Stimulated activated CD4-positive, alpha-beta T cell treated with anti-CD3 and anti-CD28 coated beads, Interleukin-1b, Interleukin-23, amount 100 ng/mL, for 48 hours (primary cell): ENCODE measurements around the gene PAX3.

Experiments used
- DNase-seq: peaks from one replicate; pipeline ENCODE4 v3.0.0-alpha.2; 2020

Gene PAX3

DNA sequence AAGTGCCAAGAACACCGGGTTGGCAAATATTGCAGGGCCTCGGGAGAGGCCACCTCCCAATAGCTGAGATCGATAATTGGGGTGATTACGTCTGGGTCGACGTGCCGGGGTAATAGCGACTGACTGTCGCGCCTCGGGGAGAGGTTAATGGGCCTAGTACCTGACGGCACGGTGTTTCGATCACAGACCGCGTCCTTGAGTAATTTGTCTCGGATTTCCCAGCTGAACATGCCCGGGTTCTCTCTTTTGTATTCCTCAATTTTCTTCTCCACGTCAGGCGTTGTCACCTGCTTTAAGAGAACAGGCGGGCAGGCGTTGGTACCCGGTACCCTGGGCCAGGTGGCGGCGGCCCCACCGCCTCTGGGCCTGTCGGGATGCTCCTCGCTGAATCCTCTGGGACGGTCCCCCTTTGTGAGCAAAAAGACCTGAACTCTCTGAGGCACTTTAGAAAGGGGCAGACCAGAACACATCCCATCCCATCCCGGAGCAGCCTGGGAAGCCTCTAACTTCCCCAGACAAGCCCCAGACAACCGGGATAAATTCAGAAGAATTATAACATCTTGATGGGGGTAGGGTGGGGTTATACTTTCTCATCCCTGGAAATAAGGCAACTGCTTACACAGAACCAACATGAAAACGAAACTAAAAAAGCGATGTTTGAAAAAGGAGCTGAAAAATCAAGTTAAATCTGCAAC lies 3.3 kb downstream of the PAX3 start:
- DNase-seq, result no peak

DNA sequence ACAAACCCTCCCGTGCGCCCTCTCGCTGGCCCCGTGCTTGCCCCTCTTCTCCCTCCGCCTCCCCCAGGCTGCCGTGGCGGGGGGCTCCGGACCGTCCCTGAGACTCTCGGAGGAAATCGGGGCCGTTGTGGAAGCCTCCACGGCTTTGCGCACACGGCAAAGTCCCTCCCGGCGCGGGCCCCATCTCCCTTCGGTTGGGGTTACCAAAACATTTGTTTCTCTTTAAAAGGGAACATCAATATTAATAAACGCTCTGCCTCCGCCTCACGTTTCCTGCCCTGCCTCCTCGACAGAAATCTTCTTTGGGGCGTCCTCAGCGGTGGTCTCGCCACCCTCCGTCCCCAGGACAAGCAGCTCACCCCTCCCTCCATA lies 3.8 kb downstream of the PAX3 start:
- DNase-seq, result no peak

DNA sequence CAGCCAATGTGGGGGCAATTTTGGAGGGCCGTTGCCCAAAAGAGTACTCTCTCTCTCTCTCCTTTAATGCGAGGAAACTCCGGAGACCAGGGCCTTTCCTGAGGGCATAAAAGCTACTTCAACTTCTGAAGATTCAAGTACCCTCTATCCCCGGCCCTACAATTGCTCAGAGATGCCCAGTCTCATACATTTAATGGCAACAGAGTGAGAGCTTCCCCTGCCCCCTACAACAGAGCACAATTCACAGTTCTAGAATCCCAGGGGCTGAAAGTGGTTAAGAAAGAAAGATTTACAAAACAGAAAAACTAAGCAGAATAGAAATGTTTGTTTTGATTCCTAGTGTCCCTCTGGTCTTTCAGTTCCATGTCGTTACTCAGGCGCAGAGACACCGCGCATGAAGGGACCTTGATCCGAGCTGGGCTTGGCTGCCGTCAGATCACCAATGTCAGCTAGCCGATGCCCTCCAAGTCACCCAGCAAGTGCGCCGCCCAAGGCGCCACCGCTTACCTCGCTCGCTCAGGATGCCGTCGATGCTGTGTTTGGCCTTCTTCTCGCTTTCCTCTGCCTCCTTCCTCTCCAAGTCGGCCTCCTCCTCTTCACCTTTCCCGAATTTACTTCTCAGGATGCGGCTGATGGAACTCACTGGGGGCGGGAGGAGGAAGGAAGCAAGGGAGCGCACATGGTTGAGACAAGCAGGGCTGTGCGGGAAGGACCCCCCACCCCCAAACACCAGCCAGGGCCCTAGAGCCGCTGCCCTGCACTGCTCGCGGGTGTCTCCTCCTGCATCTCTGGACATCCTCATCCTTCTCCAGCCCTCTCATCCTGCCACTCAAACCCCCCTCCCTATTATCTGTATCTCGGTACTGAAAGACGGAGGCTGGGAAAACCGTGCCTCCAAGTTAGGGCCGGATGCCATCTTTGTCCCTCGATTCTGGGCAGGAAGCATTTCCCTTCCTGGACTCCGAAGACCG lies 4.9 kb downstream of the PAX3 start:
- DNase-seq, result no peak

DNA sequence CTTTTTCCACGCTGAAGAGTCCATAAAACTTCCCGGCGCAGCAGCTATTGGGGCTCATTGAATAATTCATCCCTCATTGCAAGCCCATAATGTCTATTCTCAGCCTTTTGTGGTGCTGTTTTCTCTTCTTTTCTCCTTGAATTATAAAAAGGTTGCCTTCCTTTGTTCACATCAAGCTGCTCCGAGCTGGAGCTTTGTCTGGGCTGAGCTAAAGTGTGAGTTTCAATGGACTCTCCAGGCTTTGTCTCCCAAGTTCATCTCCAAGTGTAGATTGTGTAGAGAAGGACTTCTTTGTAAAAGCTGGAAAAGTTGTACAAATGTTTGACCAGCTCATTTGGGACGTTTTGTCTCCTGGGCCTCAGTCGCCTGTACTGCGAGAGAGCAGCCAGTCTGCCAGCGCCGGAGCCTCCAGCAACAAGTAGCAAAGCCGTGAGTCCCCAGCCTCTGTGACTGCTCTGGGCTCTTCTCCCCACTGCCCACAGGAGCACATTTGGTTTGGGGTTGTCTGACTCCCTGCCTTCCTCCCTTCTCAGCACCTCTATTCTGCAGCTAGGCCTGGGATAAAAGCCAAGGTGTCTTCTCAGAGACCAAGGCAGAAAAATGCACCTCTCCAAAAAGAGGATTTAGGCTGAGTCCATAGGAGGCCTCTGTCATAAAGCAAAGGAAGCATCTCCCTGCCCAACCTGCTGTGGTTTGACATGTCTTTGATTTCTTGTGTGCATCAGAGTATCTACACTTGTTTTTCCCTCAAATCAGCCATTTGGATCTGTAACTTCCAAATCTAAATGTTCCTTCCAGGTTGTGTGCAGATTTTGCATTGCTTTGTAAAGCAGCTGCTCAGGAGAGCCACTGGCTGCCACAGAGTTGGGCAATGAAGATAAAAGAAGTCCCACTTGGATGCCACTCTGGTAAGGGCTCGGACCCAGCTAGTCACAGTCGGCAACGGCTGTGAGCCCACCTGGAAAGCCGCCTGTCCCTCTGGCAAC lies 6.4 kb downstream of the PAX3 start:
- no peak for DNase-seq

DNA sequence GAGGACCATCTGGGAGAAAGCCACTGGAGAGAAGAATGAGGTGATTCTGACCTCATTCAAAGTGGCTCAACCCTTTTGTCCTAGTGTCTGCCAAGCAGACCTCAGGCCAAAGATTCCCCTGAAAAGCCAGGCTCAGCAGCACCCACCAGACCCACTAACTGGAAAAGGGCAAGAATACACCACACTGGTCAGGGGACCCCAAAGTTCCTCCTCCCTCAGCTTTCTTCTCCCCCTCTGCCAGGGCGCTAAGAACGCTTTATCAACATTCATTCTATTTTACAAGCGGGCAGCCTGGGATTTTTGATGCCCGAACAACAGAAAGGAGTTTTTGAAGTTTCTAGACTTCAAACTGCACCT lies 7.3 kb downstream of the PAX3 start:
- DNase-seq, result no peak

DNA sequence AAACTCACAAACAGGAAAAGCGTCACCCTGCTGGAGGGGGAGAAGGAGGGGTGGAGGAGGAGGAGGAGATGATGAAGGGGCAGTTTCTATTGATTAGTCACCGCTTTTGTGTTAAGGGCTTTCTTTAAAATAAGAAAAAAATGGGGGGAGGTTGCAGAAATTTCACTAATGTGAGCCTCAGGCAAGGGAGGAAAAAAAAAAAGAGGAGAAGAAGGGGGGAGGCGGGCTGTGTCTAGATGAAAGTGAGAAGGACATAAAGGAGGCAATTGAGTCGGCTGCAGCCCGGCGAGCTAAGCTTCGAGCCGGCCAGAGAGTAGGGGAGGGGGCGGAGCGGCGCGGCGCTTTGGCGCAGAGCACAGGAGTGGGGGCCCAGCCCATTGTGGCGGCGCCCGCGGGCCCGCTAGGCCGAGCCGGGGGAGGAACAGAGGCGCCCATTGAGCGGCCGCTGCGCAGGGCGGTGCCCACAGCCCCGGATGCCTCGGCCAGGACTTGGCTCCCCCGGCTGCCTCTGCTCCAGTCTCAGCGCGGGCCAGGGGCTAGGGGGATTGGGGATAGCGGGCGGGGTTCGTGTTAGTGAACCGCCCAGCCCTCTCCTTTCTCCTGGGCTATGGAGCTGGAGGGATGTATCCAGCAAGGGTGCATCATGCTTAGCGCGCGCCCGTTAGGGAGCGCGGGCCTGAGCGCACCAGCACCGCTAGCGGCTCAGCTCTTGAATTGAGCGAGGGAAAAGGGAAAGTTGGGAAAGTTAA lies 7.9 kb downstream of the PAX3 start:
- DNase-seq, result no peak

DNA sequence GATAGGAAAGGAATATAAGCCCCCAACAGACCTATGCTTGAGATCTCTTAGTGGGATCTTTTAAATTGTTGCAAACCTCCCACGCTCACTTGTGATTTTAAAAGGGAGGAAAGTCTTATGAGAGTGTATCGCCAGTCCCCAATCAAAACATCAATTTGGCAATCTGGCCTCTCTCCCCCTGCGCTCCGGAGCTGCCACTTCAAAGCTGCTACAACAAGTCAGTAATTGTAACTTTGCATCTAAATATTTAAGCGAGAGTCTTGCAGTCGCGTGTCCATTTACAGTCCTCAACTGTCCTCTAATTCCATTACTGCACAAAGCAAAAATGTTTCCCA lies 8.4 kb downstream of the PAX3 start:
- no peak for DNase-seq

DNA sequence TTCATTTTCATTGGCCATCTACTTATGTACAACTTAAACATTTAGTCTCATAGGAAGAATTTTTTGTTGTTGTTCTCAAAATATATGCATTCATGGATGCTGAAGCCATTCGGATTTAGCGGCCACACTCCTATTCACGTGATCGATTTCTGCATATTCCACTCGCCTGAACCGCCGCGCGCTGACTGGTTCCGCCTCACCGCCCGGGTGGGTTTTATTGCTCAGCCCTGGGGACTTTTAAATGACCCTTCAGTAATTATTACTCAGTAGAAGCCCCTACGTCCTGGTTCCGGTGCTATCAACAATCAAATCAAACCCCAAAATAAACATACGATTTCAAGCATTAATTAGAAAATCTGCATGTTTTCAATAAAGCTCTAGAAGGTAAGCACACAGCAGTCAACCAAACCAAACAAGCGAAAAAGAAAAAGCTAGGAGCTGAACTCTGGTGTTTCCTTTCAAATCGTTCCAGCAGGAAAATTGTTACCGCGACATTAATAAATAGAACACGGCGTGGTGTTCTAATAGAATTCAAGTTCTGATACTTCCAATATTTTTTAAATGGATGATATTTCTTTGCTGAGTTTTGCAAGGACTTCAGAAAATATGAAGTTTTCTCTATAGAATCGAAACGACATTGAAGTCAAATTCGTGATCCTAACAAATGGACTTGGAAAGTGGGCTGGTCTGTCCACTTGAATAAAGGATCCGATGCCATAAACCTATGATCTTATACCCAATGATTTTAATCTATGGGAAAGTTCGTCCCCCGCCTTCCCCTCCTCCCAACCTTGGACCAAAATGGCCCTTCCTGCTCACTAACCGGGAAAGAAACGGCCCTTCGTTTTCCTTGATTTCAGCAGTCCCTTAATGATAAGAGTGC lies 9.3 kb downstream of the PAX3 start:
- DNase-seq, result no peak

DNA sequence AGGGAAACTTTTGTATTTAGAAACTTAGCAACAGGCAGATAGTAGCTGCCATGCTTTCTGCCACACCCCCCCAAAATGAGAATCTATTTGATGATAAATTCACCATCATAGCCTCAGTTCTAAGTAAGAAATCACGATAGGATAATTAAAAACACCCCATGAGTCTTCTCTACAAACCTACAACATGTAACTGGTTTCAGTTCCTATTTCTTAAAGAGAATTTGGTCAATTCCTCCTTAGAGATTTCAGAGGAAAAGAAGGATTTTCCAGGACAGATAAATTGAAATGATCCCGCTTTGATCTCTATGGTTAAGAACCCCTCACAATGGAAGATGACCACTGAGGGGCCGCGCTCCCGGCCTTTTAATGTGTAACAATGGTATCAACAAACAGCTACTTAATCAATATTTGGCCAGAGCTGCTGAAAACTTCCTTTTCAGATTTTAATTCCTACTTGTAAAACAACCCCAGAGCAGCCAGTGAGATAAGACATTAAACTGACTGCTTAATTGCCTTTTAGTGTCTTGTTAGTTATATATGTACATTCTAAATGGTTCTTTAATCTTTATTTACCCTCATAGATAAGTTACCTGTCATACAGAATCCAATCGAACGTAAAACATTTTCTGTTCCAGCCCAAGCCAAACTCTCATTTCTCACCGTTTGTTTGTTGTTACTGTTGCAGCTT lies 10.1 kb downstream of the PAX3 start:
- no peak for DNase-seq

DNA sequence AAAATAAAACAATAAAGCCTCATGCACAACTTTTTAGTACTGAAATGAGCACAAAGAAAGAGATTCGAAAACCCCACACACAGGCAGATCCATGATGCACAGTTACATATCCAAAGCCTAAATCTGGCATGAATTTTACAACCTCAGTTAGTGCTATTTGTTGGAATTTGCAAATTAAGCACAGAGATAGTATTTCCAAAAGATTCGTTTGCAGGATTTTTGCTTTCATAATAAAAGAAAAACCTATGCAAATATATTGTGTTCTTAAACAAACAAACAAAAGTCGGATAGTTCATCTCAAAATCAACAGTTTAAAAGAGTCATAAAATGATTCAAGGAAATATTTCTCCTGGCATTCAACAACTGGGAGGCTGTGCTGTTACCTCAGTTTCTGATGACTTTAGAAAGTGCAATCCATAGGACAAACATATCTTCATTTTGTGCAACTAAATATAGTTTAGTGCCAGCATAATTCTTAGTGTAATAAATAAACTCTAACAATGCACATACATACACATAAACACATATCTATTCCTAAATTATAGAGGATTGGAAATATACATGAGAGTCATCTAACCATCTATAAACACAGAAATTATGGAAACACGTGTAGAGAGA lies 10.8 kb downstream of the PAX3 start:
- no peak for DNase-seq

DNA sequence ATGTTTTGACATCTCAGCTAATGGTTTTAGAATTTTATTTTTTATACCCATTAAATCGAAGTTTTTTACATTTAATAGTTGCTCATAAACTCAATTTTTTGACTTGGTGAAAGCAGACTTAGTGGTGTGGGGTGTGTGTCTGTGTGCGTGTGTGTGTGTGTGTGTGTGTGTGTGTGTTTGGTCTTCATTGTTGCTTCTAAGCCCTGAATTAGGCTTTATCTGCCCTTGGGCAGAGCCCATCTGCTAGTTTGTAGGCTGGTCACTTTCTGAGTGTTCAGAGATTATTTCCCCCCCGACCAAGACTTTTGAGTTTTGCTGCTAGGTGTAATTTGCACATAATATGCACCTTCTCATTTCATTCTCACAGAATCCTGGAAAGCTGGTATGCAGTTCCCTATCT lies 14.3 kb downstream of the PAX3 start:
- no peak for DNase-seq

DNA sequence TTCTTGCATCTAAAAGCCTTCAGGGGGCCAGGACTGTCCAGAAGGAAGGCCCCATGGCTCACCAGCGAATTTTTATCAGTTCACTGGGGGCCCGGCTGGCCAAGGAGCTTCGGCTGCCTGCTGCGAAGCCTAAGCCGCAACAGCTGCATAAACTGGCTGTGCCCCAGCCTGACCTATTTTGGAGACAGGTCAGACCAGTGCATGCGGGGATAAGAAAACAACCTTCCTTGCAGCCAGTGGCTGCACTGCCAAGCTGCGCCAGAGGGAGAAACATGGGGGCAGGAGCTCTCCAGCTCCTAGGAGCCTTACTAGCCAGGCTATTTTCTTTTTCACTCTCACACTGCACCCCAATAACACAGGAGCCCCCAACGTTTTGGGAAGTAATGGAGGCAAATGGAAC lies 15.2 kb downstream of the PAX3 start:
- no peak for DNase-seq

DNA sequence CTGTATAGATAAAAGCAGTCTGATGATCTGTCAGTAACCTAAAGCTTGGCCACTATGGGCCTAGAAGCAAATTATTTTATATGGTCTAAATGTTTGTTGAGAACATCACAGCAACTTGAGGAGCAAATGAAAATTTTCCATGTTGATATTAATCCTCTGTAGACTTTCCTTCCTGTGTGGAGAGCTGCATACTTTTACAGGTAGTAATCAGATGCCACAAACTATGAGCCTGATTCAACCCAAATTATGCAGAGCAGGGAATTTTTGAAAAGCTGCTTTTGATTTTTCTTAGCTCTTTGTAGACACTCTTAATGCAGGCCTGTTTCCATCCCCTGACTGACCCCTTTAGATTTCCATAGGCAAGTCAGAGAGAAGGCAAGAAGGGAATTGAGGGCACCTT lies 17.3 kb downstream of the PAX3 start:
- DNase-seq, result no peak

DNA sequence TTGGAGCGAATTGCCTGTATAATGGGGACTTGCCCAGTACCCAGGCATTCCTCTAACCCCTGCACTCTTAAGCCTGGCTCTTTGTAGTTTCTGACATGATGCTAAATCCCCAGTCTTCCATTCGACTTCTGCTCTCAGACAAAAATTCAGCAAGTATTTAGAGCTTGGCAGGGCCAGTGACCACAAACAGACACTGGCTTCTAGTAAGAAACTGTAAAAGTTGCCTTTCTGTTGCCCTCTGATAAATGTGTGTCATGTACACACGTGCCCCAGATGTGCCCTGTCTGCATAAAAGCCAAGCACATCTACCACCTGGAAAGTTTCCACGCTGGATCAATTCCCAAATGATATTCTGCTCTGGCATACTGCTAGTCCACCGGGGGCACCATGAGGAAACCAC lies 18.0 kb downstream of the PAX3 start:
- DNase-seq, result no peak

DNA sequence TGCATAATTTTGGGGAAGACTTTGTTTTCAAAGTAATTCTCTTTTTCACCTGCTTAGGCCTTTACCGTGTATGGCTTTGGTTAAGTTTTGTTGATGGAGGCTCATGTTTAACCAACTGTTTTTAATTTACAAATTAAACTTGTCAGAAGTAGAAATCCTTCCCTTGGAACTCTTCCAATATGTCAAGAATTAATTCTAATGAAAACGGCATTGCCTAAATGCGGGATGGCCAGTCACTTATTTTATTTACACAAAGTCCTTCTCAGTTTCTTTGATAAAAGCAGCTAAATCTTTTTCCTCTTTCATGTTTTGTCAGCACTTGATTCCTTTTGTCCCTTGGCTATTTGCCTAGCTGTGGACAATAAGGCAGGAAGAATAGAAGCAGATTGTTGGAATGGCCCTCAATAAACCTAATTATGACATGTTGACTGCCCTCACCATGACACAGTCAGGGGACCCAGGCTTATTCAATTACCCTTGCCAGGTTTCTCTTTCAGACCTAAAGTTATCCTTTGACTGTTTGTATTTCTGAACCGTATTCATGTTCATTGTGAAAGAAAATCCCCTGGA lies 26.3 kb downstream of the PAX3 start:
- DNase-seq, result no peak

DNA sequence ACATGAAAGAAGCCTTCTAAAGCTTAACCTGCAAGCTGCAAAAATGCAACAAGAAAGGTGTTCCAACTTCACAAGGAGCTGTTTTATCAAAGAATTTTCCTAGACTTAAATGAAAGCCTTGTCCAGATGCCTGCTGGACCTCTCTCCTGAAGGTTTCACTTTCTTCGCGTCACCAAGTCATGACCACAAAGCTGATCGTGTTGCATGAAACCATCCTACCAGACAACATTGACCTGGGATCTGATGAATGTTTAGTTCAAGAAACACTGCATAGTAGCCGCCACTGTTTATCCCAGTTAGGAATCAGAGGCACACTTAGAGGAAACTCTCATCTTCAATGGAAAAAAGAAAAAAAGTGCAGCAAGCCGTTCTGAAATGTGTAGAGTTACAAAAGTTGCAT lies 26.9 kb downstream of the PAX3 start:
- no peak for DNase-seq

DNA sequence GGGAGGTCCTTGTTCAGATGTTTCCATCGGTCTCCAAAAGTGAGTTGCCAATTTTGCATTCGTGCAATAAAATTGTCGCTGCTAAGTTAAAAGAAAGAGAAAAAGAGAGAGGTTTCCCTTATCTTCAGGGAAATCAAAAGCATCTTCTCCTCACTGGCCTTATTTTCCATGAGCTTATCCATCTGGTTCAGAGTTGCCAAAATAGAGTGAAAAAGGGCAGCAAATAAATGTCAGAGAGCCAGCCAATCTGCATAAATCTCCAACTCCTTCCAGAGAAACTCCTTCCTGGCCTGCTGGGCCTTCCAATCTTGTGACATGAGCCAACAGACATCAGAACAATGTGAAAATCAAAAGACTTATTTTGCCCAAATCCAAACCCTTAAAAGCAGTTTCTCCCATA lies 28.4 kb downstream of the PAX3 start:
- DNase-seq, result no peak

DNA sequence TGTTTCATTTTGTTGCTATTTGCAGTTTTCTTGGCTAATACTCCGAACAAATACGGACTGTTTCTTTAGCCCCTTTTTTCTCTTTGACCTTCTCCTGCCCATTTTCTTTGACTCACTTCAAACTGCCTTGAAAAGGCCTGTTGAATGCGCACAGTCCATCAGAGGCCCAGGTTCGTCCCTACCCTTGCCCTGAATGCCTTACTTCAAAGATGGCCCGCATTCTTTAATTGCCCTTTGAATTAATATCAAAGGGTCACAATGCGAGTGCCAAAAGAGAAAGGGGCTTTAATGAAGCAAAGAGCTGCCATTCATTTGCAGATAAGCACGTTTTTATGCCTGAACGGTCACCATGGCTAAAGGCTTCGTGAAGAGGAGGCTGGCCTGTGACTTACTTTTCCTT lies 29.7 kb downstream of the PAX3 start:
- DNase-seq, result no peak

DNA sequence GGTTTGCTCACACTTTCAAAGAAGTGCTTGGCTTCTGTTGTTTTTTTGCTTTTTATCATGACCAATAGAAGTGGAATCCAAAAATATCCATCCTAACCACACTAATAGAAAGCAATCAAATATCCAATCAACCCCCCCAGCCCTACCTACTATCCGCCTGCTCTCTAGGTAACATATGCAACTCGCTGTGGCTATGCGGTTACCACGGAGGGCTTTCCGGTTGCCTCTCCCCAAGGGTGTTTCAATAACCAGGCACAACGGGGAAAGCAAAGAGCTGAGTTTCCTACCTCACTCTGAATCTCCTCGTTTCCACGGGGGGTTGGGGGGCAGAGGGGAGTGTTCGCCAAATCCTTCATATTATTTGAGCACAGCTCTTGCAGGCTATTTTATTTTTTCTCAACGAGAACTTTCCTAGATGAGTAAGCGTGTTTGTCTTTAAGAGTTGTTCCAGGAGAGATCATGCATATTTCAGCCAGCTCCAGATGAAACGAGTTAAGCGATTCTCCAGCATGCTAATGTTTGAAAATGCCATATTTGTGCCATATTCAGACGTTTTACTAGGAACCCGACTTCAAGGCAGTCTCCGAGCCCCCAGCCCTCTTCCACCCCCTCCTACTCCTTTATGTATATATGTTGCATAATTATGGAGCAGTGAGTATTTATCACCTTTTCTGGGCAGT lies 30.3 kb downstream of the PAX3 start:
- DNase-seq, result no peak
